ENCODE data around the gene AIPL1.
A peak's percentile ranks its signal among the peaks of the same experiment; 100 is the strongest.
"Not testable (repeated sequence)": the region's sequence is repeated elsewhere in the genome, so short reads cannot be mapped to it uniquely, and the experiment has no call there.

AIPL1 gene, protein sequence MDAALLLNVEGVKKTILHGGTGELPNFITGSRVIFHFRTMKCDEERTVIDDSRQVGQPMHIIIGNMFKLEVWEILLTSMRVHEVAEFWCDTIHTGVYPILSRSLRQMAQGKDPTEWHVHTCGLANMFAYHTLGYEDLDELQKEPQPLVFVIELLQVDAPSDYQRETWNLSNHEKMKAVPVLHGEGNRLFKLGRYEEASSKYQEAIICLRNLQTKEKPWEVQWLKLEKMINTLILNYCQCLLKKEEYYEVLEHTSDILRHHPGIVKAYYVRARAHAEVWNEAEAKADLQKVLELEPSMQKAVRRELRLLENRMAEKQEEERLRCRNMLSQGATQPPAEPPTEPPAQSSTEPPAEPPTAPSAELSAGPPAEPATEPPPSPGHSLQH

DNA sequence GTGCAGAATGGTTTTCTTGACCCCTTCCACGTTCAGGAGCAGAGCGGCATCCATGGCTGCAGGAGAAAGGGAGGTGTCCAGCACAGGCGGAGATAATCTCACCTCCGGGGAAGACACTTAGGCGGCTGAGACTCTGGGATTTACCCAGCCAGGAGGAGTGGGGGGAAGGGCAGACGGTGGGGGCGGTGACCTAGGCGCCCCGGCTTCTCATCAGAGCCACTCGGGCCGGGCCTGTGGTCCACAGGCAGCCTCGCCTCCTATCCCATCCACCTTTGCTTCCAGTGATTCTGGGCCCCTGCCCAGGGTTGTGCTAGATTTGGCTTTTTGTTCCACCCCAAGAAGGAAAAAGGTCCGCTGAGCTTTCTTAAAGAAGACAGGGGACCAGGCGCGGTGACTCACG is at the start of gene AIPL1:
Gene AIPL1, minus strand, starts transcription at position 71 of the 400 bp plus-strand sequence. Its CDS starts 17 bp downstream, at position 54.
- DNase-seq = no peak

DNA sequence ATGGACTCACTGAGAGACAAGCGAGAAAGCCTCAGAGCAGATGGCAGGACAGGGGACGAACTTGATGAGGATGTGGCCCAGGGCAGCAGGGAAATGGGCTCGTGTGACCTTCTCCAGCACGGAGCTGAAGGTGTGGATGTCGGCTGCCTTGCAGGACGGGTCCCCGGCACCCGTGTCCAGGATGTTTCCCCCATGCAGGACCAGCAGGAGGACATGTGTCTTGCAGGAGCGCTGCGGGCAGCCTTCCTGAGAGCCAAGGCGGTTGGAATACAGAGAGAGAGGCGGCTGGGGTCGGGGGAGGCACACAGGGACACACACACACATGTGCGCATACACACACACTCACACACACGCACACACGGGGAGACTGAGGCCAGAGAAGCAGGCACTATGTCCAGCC is 48.6 kb upstream of the AIPL1 start:
- no peak for DNase-seq

DNA sequence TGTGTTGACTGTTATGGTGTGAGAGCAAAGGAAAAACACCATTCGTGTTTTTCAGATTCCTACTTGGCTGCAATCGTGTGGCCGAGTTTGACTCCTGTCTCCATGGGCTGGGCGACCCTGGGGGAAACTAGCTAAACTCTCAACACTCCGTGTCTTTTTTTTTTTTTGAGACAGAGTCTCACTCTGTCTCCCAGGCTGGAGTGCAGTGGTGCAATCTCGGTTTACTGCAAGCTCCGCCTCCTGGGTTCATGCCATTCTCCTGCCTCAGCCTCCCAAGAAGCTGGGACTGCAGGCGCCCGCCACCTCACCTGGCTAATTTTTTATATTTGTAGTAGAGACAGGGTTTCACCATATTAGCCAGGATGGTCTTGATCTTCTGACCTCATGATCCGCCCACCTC is 47.9 kb upstream of the AIPL1 start:
- DNase-seq = not testable (repeated sequence)

DNA sequence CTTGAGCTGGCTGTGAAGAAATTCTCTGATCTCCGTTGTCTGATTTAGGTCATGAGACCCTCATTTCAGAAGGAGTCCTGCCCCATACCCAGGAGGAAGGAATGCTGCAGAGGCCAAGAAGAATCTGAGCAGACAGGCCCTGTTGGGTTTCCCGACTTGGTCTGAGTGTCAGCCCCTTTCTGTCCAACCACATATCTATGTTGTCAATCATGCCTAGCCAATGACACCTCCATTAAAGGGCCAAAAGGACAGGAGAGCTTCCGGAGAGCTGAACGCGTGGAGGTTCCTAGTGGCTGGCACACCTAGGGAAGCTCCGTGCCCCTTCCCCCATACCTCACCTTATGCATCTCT is 47.2 kb upstream of the AIPL1 start:
- DNase-seq = no peak

DNA sequence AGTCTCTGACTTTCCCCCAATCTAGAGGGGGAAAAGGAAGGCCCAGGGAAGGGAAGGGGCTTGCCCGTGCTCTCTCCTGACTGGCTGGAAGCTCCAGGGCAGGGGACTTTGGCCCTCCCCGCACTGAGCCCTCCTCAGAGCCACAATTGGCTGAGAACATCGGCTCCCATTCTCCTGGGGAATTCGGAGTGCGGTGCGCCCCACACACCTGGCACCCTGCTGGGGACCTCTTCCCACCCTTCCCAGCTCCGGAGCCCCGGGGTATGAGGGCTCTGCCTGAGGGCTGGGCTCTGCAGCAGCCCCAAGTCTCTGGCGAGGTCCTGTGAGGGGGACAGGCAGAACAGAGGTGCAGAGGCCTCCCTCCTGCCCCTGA is 45.4 kb upstream of the AIPL1 start:
- no peak for DNase-seq

DNA sequence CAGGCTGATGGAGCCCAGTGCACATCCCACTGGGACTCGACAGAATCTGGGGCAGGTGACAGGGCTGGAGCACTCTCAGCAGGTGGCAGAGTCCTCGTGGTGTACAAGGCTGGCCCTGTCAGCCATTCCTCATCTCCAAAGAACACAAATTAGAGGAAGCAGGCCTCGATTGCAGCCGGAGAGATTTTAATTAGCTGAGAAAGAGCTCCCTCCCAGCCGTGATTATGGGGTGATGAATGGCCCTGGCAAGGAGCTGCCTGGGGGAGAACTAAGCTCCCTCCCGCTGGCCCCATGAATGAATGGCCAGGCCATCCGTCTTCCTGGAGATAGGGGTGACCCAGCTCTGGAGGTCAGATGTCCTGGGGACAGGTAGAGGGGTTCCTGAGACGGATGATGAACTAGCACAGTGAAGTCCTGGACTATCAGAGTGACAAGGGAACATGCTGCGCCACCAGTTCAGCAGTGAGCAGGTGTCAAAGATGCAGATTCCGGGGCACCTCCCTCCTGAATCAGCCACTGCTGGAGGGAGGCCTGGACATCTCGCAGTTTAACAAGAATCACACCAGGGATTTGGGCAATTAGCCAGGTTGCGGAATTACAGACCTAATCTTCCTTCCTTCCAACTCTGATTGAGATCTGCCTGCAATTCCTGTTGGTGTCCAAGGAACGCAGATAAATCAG is 44.8 kb upstream of the AIPL1 start:
- DNase-seq = no peak

DNA sequence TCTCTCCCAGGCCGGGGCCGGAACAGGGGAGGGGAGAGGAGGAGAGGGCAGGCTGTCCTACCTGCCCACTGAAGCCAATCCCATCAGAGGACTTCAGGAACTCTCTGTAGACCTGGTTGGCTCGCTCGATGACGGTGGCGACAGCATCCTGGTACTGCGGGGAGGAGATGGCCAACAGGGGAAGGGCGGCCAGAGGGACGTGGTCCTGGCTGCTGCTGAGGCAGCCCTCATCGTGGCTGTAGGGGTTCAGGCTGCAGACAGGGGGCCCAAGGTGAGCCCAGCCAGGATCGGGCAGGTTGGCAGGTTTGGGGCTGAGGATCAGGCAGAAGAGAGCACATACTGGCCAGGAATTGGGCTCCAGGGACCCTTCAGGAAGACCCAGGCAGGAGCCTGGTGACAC is 43.6 kb upstream of the AIPL1 start:
- no peak for DNase-seq

DNA sequence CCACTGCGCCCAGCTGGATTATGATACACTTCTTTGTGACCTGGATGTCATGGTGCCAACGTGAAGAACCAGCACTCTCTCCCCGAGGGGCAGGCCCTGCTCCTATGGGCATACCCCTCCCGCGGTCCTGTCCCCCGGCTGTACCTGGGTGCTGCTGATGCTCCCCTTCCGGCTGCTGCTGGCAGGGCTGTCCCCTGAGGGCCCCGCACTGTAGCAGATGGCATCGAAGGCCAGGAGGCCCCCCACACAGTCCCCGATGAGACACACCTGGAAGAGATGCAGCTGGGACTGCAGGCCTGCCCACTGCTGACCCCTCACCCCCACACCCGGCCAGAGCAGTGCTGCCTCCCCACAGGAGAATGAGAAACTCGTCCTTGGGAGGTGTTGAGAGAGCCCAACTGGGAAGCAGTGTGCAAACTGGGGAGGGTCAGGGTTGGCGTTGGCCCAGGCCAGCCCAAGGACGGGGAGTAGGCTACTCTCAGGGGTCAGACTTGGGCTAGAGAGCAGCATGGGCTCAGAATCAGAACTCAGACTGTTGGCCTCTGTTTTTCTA is 43.0 kb upstream of the AIPL1 start:
- DNase-seq = no peak

DNA sequence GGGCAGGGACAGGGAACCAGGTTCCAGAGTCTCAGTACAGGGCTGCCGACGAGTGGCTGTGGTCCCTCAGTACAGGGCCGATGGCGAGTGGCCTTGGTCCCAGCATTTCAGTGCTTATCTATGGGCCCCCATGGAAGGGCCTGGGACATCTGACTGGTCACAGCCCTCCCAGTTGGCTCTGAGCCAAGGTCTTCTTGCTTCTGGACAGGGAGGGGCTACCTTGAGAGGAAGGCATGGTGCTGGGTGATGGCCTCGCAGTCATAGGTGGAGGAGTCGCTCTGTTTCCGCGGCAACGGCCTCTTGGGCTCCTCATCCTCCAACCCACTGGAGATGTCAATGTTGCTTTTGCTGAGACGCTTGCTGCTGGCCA is 41.9 kb upstream of the AIPL1 start:
- no peak for DNase-seq

DNA sequence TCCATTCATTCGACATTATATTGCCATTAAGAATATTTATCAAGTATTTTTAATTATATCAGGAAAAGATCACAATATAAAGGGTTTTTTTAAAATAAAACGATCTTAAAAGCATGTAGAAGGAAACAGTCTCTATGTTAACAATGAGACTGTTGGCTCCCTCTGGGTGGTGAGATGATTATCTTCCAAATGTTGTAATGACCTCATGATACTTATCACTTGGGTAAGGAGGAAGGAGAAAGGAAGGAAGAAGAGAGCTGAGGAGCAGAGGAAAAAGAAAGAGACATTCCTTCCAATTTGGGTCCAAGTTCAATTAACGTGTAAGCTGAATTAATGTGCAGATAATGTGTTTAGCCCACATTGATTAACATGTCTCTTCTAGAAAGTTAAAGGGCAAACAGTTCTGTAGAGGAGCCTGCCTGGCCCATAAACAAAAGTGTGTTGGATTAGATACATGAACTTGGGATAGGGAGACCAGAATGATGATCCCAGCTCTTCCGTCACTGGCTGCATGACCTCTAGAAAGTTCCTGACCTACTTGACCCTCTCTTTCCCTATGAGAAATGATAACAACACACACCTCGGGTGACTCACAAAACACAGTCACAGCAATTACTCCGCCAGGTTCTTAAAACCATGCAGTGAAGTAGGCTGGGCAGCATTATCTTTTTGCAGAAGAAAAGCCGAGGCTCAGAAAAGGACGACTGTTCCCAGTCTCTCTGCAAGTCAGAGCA is 41.3 kb upstream of the AIPL1 start:
- no peak for DNase-seq

DNA sequence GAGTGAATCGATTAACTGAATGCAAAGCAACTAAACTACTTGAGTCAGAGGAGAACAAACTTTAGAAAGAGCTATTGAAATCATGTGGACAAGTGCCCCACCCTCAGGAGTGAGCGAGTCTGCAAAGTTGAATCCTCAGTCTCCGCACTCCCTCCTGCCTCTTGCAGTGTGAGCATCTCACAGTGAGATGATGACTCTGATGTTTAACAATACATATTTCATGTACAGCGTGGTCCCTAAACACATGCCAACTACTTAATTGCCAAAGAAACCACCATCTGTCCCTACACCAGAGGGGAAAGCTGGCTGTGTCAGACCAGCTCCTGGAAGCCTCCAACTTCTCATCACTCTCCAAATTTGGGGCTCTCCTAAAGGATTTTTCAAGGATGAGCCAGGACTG is 40.5 kb upstream of the AIPL1 start:
- no peak for DNase-seq

DNA sequence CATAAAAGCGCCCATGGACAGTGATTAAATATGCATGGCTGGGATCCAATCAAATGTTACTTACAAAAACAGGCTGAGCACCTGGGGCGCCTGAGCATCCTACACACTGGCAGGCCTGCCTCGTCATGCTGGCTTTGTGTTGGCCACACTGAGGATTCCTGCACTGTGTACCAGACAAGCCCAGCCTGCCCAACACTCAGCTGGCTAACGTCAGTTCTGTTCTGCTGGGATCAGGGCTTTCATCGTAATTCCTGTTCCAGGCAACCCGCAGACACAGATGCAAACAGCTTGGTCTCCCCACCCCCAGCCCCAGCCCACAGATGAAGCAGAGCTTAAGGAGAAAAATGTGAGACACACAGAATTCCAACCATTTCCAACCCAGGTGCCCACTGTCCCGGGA is 40.0 kb upstream of the AIPL1 start:
- DNase-seq = no peak

DNA sequence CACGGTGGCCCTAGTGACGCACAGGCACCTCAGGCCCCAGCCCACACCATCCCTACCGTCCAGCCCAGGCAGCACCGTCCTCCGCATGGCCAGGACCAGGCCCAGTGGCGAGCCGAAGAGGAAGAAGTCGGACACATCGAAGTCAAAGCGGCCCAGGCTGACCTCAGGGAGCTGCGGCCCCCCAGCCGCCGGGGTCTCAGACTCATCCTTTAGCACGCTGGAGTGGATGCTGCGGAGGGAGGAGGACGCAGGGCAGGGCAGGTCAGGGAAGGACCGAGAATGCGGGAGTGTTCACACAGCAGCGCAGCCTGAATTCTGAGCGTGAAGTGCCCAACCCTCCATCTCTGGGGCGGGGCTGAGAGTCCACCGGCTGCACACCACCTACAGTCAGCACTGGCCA is 39.5 kb upstream of the AIPL1 start:
- no peak for DNase-seq

DNA sequence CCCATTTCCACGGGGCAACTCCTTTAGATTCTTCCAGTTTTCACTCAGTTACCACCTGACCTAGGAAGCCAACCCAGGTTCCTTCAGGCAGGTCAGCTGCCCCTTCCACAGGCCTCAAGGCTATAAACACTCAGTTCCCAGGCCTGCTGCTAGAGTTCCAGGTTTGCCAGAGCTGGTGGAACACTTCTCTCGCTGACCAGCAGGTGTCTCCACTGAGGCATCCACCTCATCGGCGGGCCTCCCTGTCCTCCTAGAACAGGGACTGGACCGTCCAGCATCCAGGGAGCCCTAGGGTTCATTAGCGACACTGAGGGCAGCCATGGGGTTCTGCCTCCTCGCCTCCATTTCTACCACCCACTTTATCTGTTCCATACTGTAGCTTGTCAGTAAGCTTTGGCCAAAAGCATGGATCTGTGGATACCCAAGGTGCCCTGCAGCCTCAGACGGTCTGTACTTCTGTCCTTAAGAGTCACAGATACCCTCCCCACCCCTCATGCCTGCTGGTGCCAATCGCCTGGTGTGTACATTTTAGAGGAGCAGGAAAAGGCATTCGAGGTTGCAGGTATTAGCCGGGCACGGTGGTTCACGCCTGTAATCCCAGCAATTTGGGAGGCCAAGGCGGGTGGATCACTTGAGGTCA is 38.3 kb upstream of the AIPL1 start:
- peak; percentile 76 for DNase-seq

DNA sequence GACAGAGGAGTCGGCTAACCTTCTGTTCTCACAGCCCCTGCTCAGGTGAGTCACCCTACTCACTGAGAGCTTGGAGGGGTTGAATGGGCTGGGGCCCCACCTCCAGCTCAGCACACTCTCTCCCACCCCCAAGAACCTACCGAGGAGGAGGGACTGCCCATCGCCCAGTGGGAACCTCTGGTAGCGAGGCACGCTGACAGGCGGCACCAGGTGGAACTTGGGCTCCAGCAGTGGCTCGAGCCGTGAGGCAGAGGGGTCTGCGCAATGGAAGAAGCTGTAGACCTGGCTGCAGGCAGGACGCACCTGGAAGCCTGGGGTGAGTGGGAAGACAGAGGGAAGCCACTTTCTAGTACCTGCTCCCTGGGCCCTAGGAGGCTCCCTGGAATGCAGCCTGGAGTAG is 37.6 kb upstream of the AIPL1 start:
- no peak for DNase-seq

DNA sequence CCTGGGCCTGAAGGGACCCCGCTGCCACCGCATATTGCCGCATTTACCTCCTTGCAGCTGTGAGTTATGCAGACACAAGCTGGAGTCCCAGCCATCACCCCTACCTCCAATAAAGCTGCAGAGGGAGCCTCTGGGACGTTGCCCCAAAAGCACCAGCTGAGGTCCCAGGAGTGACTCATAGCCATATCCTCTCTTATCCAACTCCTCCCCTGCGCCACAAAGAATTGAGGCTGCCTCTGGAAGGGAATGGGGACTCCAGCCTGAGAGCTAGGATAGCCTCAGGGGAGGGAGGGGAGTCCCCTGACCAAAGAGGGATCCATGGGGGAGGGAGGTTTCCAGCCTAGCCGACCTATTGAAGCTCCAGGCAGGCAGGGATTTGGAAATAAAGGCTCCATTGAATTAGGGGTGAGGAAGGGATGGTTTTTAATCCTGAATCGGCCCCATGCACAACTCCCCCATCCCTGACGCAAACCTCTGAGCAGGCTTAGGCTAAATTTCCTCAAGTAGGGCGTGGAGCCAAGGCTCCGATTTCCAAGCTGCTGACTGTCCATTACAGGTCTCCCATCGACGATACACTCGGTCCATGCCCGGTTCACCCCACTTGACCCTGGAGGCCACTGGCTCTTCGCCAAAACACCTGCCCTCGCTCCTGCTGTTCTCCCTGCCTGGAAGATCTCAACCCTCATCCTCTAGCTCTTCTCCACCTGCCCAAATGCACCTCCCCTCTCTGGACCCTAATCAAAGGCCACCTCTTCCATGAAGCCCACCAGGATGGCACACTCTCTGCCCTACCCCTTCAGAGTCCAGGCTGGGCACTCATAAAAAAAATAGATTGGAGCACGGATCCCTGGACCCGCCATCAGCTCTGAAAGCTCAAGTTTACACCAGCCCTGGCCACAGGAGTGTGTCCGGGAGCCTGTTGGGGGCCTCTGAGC is 36.9 kb upstream of the AIPL1 start:
- DNase-seq = no peak

DNA sequence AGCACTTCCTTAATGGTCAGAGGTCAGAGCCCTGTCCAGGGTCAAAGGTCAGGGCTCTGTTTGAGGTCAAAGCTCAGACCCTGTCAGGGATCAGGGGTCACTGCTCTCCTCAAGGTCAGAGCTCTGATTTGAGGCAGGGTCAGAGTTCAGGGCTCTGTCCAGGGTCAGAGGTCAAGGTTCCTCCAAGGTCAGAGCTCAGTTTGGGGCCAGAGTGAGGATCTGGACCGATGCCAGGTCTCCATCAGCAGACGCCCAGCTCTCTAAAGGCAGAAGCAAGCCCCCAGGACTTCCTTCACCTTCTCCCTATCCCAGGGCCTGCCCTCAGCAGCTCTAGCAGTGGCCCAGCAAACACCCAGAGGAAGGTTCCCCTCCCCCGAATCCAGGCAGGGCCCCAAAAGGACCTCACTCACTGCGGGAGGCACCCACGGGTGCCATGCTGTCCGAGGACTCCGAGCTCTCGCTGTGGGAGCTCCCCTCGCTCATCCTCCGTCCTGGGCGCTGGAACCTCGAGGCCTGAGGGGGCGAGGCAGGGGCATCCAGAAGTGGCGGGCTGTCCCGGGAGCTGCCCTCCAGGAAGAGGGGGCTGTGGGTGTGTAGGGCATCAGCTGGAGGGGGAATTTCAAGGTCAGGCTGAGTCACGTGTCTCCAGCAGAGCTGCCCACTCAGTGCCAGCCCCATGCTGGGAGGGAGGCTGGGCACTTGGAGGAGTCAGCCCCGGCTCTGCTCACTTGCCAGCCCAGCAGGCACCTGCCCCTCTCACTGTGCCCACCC is 36.0 kb upstream of the AIPL1 start:
- no peak for DNase-seq

DNA sequence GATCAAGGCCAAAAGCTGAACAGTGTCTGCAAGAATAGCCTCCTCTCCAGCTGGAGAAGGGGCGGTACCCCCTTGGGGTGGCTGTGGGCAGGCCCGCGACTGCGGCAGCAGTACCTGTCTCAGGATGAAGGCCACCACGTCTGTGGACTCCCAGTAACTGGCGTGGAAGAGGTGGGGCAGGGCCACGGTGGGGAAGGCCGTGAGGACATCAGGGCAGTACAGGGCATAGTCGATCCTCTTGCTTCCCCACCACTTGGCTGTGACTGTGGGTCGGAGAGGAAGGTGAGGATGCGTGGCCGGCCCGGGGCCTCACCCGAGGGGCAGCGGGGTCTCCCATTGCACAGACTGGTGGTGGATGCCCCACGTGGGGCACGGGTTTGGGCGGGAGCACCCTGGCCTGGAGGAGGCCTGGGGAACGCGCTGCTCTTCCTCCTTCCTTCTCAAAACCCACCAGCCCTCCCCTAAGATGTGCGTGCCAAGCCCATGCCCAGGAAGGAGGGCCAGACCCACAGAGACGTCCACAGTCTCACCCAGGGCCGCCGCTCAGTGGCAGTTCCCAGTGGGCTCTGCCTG is 35.3 kb upstream of the AIPL1 start:
- no peak for DNase-seq

DNA sequence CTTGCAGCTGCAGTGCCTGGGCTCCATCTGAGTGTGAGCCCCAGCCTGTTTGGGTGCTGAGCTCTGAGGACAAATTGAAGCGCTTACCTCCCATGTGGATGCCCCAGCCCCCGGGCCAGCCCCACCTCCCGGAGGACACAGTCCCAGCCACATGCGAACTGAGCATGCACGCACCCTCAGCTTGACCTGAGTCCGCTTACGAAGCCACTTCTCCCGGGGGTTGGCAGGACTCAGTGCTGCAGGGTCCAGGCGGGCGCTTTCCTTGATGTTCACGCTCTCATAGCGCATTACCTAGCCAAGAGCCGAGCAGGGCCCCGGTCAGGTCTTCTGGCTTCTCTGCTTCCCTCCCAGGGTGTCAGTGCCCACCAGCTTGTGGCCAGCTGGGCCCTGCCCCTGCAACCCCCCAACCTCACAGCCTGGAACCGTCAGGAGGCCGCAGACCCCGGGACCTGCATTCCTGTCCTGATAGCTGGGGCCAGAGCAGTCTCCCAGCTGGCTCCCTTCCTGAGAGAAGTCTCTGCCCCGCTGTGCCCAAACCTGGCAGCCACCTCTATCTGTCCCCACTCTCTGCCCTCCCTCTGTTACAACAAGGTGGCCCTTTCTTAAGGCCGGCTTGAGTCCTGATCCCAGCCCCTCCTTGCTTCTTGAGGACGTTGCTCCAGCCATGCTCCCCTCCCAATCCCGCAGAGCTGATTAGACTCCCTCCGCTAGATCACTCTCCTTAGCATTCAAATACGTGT is 33.3 kb upstream of the AIPL1 start:
- DNase-seq = no peak

DNA sequence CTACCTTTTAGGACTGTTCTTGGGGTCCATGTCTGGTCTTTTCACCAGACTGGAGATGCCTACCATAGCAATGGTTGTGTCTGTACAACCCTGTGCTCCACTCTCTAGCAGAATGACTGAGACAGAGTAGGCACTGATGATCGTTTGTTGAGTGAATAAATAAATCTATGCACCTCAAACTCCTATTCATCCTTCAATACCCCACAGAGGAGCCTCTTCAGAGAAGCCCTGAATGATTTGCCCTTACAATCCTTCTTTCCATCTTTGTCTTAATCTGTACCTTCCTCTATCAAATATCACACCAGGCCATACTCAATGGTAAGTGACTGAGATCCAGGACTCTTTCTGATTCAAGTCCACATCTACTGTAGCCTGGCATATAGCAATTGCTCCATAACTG is 32.6 kb upstream of the AIPL1 start:
- no peak for DNase-seq
